Adipocyte (in vitro differentiated cells): ENCODE measurements around the gene CHSY3.

Experiments
- DNase-seq: peaks from one replicate; pipeline ENCODE4 v3.0.0-alpha.2; 2015; ENCODE audit warnings: low read depth
- H3K27me3 ChIP-seq: replicated peaks from 2 replicates; pipeline ENCODE4 v1.7.0; 2013; ENCODE audit warnings: mild to moderate bottlenecking, low read length, moderate library complexity; ENCODE audit not compliant: control insufficient read depth, insufficient read depth
- H3K36me3 ChIP-seq: 2 replicates; pipeline ENCODE4 v1.7.0; 2013; ENCODE audit warnings: low read length, mild to moderate bottlenecking, moderate library complexity; ENCODE audit not compliant: control insufficient read depth, insufficient read depth, severe bottlenecking
- H3K4me1 ChIP-seq: 2 replicates; pipeline ENCODE4 v1.7.0; 2013; ENCODE audit warnings: mild to moderate bottlenecking, low read length, moderate library complexity; ENCODE audit not compliant: control insufficient read depth, insufficient read depth
- H3K4me3 ChIP-seq: 2 replicates; pipeline ENCODE4 v1.7.0; 2013; ENCODE audit warnings: mild to moderate bottlenecking, low read length, moderate library complexity
- H3K9ac ChIP-seq: 2 replicates; pipeline ENCODE4 v1.7.0; 2013; ENCODE audit warnings: mild to moderate bottlenecking, low read length, moderate library complexity
- H3K9me3 ChIP-seq: 2 replicates; pipeline ENCODE4 v1.7.0; 2013; ENCODE audit warnings: mild to moderate bottlenecking, low read length, moderate library complexity; ENCODE audit not compliant: control insufficient read depth

The CHSY3 gene

GRCh38 chr5:130116462-130116861 lies 212.2 kb downstream of the CHSY3 start:
- H3K4me1 ChIP-seq: peaks cover 9% of the 10 kb centered on the region
- H3K36me3 ChIP-seq: no peaks in the 10 kb centered on the region
- H3K27me3 ChIP-seq: no peaks in the 10 kb centered on the region
- no peak overlapping the region for H3K9ac ChIP-seq
- H3K9me3 ChIP-seq: no peaks in the 10 kb centered on the region
- DNase-seq: no peak
- H3K4me3 ChIP-seq: no peak overlapping the region

GRCh38 chr5:130116972-130117371 lies 212.7 kb downstream of the CHSY3 start:
- peaks cover 9% of the 10 kb centered on the region for H3K4me1 ChIP-seq
- DNase-seq: no peak

GRCh38 chr5:130126746-130127145 lies 222.5 kb downstream of the CHSY3 start:
- H3K27me3 ChIP-seq: no peaks in the 10 kb centered on the region
- H3K9me3 ChIP-seq: no peaks in the 10 kb centered on the region
- peaks cover 3% of the 10 kb centered on the region for H3K4me1 ChIP-seq
- DNase-seq: peak; percentile 34
- H3K36me3 ChIP-seq: no peaks in the 10 kb centered on the region
- H3K9ac ChIP-seq: no peak overlapping the region
- no peak overlapping the region for H3K4me3 ChIP-seq

More at GRCh38 chr5:130116972-130117371, 212.7 kb downstream of the CHSY3 start:
- Histone ChIP-seq H3K27me3 (no peaks in the 10 kb centered on the region), H3K4me3 (no peak overlapping the region), H3K36me3 (no peaks in the 10 kb centered on the region), H3K9ac (no peak overlapping the region), H3K9me3 (no peaks in the 10 kb centered on the region)

GRCh38 chr5:130135506-130135905 lies 231.2 kb downstream of the CHSY3 start:
- no peaks in the 10 kb centered on the region for H3K36me3 ChIP-seq
- no peaks in the 10 kb centered on the region for H3K27me3 ChIP-seq
- H3K4me1 ChIP-seq: peaks cover 43% of the 10 kb centered on the region
- no peaks in the 10 kb centered on the region for H3K9me3 ChIP-seq
- peak overlapping the region; percentile 56 for H3K9ac ChIP-seq
- peak overlapping the region; percentile 25 for H3K4me3 ChIP-seq
- peak; percentile 89 for DNase-seq

- peak overlapping the region; percentile 25 for H3K4me3 ChIP-seq
- peaks cover 40% of the 10 kb centered on the region for H3K4me1 ChIP-seq
- peak; percentile 66 for DNase-seq
These were observed 232.0 kb downstream of the CHSY3 start for GRCh38 chr5:130136300-130136699.

GRCh38 chr5:130137681-130138080 lies 233.4 kb downstream of the CHSY3 start:
- DNase-seq: peak; percentile 32
- Histone ChIP-seq H3K9me3 (no peaks in the 10 kb centered on the region), H3K9ac (no peak overlapping the region), H3K36me3 (no peaks in the 10 kb centered on the region), H3K4me3 (no peak overlapping the region), H3K4me1 (peaks cover 40% of the 10 kb centered on the region), H3K27me3 (no peaks in the 10 kb centered on the region)

More at GRCh38 chr5:130136300-130136699, 232.0 kb downstream of the CHSY3 start:
- Histone ChIP-seq H3K9ac (peak overlapping the region; percentile 56), H3K36me3 (no peaks in the 10 kb centered on the region), H3K9me3 (no peaks in the 10 kb centered on the region), H3K27me3 (no peaks in the 10 kb centered on the region)

GRCh38 chr5:130138406-130139045 lies 234.3 kb downstream of the CHSY3 start:
- Histone ChIP-seq H3K36me3 (no peaks in the 10 kb centered on the region), H3K27me3 (no peaks in the 10 kb centered on the region), H3K9ac (no peak overlapping the region), H3K4me3 (no peak overlapping the region), H3K9me3 (no peaks in the 10 kb centered on the region), H3K4me1 (peaks cover 40% of the 10 kb centered on the region)
- peak; percentile 71 for DNase-seq

GRCh38 chr5:130141659-130142320 lies 237.5 kb downstream of the CHSY3 start:
- Histone ChIP-seq H3K9me3 (no peaks in the 10 kb centered on the region), H3K27me3 (no peaks in the 10 kb centered on the region), H3K4me3 (no peak overlapping the region), H3K9ac (no peak overlapping the region), H3K36me3 (no peaks in the 10 kb centered on the region), H3K4me1 (peaks cover 12% of the 10 kb centered on the region)
- DNase-seq: peak; percentile 15

- peaks cover 5% of the 10 kb centered on the region for H3K4me1 ChIP-seq
- no peaks in the 10 kb centered on the region for H3K27me3 ChIP-seq
- no peaks in the 10 kb centered on the region for H3K36me3 ChIP-seq
- H3K4me3 ChIP-seq: no peak overlapping the region
- no peak overlapping the region for H3K9ac ChIP-seq
- H3K9me3 ChIP-seq: no peaks in the 10 kb centered on the region
- DNase-seq: no peak
These were observed 247.0 kb downstream of the CHSY3 start for GRCh38 chr5:130151239-130151638.

- peaks cover 5% of the 10 kb centered on the region for H3K4me1 ChIP-seq
- H3K4me3 ChIP-seq: no peak overlapping the region
- no peaks in the 10 kb centered on the region for H3K9me3 ChIP-seq
- H3K27me3 ChIP-seq: no peaks in the 10 kb centered on the region
- peak; percentile 54 for DNase-seq
- peak overlapping the region; percentile 34 for H3K9ac ChIP-seq
- no peaks in the 10 kb centered on the region for H3K36me3 ChIP-seq
These were observed 251.2 kb downstream of the CHSY3 start for GRCh38 chr5:130155345-130156011.

GRCh38 chr5:130158036-130158435 lies 253.8 kb downstream of the CHSY3 start:
- Histone ChIP-seq H3K36me3 (no peaks in the 10 kb centered on the region), H3K4me1 (peaks cover 5% of the 10 kb centered on the region), H3K9me3 (no peaks in the 10 kb centered on the region), H3K27me3 (no peaks in the 10 kb centered on the region), H3K9ac (no peak overlapping the region), H3K4me3 (no peak overlapping the region)
- no peak for DNase-seq
